ENCODE measurements around the gene ANKLE1.
"Not testable (repeated sequence)": the region's sequence is repeated elsewhere in the genome, so short reads cannot be mapped to it uniquely, and the experiment has no call there.

Gene ANKLE1

DNA sequence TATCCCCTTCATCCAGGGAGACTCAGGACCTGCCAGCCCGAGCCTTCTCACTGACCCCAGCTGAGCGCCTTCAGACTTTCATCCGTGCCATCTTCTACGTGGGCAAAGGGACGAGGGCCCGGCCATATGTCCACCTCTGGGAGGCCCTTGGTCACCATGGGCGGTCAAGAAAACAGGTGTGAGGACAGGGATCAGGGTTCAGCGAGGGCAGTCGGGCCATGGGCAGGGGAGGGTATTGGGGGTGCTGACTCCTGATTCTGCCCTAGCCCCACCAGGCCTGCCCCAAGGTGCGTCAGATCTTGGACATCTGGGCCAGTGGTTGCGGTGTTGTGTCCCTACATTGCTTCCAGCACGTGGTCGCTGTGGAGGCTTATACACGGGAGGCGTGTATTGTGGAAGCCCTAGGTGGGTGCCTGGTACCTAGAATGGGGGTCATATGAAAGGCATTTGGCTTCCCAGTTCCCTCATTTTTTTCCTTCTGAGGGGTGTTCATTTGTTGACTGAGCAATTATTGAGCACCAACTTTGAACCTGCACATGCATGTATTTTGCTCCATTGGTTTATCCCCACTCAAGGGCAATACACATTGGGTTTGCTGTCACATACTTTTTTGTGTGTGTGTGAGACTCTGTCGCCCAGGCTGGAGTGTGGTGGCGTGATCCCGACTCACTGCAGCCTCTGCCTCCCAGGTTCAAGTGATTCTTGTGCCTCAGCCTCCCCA lies 3.9 kb downstream of the ANKLE1 start:
- DNase-seq = no peak

DNA sequence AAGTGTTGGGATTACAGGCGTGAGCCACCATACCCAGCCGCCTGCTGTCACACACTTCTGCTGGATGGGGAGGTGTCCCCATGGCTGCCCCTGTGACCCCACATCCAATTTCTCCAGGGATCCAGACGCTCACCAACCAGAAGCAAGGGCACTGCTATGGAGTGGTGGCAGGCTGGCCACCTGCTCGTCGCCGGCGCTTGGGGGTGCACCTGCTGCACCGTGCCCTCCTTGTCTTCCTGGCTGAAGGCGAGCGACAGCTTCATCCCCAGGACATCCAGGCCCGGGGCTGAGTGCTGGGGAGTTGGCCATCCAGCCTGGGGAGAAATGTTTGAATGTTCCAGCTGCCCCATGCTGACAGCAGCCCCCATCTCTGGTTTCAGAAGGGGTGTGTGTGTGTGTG lies 4.6 kb downstream of the ANKLE1 start:
- DNase-seq = no peak

DNA sequence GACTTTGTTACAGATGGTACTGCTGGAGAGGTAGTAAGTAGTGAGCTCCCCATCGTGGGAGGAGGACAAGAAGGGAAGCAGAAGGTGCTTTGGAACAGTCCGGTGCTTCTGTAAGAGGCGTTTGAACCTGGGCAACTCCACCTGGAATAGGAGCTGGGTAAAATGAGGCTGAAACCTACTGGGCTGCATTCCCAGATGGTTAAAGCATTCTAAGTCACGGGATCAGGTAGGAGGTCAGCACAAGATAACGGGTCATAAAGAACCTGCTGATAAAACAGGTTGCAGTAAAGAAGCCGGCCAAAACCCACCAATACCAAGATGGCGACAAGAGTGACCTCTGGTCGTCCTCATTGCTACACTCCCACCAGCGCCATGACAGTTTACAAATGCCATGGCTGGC lies 5.1 kb downstream of the ANKLE1 start:
- DNase-seq = no peak

DNA sequence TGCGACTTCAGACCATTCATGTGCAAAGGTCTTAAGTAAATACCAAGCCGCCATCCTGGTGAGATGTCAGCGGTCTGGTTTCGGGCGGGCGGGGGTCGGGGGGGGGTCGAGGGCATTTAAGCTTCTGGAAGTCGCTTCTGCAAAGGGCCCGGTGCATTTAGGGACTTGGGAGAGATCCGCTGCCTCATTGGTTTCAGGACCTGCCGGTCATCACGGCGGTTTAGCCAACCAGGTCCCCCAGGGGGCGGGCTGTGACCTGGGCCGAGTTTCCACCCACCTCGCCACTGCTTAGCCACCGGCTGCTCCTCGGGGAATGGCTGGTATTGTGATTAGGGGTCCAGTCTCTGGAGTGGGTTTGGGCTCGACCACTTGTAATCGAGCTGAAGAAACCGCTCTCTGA lies 7.8 kb downstream of the ANKLE1 start:
- peak; percentile 68 for DNase-seq

DNA sequence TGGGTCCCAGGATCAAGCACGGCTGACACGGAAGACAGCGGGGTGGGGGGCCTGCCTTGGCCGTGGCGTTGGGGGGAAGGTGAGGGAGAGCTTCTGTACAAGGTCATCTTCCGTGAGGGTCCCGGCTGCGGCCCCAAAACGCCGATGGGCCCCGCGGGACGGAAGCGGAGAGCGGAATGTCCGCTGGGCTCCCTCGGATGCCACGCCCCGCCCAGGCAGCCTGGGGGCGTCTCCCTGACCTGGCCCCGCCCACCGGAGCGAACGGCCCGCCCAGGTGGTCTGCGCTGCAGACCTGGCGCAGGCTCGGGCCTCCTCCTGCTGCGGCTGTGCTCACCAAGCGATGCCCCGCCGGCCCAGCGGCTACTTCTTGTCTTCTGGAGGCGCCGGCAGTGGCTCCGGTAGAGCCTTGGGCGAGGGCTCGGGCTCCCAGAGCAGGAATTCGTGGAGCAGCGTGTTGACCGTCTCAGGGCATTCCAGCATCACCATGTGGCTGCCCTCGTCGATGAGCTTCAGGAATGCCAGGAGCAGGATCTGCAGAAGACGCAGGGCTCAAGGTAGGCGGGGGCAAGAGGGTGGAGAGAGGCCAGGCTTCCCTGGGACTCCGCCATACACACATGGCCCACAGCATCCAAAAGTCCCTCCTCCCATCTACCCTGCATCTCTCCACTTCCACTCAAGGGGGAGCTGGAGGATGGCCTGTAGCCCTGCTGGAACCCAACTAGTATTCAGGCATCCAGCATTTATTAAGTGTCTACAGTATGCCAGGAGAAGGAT lies 10.8 kb downstream of the ANKLE1 start:
- DNase-seq = peak; percentile 87

DNA sequence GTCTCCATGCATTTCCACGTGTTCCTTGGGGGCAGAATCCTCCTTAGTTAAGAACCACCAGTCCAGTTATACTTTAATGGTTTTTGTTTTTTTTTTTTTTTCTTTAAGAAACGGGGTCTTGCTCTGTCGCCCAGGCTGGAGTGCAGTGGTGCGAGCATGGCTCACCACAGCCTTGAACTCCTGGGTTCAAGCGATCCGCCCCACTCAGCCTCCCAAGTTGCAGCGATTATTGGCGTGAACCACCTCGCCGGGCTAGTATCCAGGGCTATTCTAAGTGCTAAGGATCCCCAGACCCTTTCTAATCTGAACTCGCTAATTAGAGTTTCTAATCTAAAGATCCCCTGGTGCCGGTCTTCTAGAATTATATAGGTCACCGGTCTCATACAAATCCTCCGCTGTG lies 11.9 kb downstream of the ANKLE1 start:
- DNase-seq = no peak

DNA sequence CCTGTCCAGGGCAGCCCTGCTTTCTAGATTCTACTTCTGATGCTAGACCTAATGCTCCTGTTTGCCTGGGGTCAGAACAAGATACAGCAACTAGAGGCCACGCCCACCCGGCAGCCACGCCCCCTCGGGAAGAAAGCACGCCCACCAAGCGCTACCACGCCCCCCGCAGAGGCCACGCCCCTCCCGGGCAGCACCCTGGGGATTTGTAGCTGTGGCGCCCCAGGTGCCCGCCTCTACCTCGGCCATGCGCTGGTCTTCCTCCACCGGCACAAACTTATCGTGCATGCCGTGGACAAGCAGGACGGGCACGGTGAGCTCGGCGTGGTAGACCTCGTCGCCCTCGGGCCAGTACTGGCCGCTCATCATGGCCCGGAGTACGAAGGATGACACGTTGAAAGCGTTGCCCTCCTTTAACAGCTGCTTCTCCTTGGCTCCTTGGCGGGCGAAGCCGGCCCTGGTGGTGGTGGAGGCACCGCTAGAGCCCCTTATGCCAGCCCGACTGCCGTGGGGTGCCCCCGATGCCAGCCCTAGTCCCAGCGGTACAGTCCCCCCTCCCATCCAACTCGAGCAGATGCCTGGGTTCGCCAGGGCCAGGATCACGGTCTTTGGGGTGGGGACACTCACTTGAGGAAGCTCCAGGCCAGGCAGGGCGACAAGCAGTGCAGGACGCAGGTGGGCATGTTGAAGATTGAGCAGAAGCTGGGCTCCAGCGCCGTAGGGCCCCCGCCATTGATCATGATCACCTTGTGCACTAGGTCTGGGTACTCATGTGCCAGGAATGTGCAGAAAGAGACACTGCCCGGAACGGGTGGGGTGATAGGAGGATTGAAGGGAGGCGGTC lies 12.6 kb downstream of the ANKLE1 start:
- DNase-seq = no peak

DNA sequence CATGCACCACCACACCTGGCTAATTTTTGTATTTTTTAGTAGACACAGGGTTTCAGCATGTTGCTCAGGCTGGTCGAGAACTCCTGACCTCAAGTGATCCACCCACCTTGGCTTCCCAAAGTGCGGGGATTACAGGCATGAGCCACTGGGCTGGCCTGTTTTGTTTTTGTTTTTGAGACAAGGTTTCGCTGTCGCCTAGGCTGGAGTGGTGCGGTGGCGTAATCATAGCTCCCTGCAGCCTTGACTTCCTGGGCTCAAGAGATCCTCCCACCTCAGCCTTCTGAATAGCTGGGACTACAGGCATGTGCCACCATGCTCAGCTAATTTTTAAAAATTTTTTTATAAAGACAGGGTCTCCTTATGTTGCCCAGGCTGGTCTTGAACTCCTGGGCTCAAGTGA lies 13.8 kb downstream of the ANKLE1 start:
- DNase-seq = not testable (repeated sequence)

DNA sequence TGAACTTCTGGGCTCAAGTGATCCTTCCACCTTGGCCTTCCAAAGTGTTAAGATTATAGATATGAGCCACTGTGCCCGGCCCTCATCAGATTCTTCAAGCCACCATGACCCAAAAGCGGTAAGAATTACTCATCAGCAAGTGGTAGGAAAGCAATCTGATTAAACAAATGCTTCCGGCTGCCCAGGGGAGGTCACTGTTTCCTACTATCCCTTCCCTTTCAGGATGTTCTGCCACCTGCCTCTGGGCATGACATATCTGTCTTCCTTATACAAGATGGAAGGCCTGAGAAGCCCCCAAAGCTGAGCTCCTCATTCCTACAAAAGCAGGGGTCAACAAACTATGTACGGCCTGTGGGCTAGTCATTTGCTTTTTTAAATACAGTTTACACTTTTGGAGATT lies 14.6 kb downstream of the ANKLE1 start:
- DNase-seq = no peak

DNA sequence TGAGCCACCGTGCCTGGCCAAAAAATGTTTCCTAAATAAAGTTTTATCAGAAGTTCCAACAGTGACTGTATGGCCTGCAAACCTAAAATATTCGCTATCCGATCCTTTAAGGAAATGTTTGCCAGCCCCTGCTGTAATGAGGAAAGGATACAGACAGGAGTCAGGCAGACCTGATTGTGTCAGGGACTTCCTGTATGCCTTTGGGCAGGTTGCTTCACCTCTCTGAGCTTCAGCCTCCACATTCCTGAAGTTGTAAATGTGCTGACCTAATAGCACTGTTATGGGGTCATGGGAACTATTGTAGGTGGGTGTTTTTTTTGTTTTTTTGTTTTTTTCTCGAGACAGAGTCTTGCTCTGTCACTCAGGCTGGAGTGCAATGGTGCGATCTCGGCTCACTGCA lies 15.3 kb downstream of the ANKLE1 start:
- no peak for DNase-seq

DNA sequence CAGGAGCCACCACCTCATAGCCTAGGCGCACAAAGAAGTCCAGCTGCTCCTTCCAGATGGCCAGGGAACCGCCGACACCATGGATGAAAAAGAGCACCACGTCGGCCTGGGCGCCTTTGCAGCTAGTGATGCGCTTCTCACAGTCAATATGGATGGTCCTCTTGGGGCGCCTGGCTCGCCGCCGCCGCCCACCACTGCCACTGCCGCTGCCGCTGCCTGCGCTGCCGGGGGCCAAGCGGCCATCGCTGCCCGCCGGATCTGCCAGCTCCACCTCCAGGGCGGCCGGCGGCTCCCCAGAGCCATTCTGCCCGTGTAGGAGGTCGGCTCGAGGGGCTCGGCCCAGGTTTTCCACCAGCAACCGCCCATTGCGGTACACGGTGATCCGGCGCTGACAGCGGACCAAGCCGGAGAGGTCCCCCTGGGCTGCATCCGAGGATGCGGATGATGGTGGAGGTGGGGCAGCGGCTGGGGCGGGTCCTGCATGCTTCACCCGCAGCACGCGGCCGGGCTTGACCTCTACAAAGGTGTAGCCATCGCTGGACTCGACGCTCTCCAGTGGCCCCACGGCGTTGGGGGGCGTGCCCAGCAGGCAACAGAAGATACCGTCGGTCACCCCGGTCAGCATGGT lies 19.4 kb downstream of the ANKLE1 start:
- DNase-seq = no peak

DNA sequence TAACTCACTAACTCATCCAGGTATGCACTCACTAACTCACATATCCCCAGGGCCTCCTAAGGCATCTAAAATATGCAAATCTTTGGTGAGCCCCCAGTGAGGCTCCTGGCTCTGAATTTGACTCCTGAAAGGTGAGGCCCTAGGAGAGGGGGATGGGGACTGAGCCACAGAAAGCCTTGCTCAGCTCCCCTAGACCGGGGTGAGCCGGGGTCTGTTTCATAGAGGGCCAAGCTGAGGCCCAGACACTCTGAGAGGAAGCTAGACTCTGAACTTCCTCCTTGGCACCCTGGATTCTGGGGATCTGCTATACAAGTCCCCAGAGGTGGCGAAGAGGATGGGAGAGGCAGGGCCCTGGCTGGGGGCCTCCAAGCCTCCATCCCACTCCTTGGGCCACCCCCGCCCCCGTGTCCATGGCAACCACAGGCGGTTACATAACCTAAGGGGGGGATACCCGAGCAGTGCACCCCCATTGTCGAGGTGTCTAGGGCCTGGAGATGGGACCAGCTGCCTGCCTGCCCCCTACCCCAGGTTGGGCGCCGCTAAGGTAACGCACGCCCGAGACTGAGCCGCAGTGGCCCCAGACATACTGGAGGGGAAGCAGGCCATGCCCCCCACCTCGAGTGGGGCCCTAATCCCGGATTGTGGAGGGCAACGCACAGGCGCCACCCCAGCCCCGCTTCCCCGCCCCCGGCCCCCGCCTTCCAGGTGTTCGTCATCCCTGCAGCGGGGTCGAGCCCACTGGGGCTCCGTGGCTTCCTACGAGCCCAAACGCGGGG lies 20.9 kb downstream of the ANKLE1 start:
- peak; percentile 49 for DNase-seq

DNA sequence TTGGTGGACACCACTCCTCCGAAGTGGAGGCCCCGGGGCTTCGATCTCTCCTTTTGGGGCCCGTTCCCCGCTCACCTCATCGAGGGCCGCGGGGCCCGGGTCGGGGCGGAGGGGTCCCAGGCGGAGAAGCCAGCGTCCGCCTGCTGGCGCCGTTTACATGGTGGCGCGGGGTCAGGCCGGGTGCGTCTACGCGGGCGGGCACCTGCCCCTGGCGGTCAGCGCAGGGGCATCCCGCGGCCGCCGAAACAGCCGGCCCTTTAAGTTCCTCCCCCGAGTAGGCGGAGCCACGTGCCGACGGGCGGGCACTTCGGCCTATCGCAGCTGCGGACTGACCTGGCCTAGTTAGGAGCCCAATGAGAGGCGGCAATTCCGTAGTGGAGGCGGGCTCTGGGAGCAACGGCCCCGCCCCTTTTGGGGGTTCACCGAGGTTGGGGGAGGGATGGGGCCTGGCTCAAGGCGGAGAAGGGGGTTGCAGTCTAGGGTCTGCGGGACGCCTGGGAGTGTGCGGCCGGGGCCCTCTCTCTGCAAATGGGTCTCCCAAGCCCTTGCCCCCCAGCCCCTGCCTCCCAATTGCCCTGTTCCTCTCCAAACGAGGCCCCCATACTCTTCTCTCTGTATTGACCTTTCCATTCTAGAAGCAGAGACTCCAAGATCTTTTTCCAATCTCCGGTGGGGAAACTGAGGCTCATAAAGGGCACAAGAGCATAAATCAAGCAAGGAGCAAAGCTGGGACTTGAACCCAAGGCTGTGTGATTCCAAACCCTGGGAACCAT lies 21.7 kb downstream of the ANKLE1 start, which contains the start of gene ABHD8:
TSS of gene ABHD8 (minus strand) at position 259 of the 773 bp plus-strand sequence. CDS start 1,809 bp downstream, outside the sequence.
- DNase-seq = peak; percentile 98

DNA sequence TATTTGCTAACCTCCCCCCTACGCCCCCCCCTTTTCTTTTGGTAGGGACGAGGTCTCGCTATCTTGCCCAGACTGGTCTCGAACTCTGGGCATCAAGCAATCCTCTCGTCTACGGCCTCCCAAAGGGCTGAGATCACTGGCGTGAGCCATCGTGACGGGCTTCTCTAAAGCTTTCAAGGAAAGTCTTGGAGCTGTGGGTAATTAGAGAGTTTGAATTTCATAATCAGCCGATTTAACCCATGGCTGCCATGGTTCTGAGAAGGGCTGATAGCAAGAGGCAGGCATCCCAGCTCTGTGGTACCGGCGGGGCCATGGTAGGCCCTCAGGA lies 22.2 kb downstream of the ANKLE1 start:
- DNase-seq = no peak

DNA sequence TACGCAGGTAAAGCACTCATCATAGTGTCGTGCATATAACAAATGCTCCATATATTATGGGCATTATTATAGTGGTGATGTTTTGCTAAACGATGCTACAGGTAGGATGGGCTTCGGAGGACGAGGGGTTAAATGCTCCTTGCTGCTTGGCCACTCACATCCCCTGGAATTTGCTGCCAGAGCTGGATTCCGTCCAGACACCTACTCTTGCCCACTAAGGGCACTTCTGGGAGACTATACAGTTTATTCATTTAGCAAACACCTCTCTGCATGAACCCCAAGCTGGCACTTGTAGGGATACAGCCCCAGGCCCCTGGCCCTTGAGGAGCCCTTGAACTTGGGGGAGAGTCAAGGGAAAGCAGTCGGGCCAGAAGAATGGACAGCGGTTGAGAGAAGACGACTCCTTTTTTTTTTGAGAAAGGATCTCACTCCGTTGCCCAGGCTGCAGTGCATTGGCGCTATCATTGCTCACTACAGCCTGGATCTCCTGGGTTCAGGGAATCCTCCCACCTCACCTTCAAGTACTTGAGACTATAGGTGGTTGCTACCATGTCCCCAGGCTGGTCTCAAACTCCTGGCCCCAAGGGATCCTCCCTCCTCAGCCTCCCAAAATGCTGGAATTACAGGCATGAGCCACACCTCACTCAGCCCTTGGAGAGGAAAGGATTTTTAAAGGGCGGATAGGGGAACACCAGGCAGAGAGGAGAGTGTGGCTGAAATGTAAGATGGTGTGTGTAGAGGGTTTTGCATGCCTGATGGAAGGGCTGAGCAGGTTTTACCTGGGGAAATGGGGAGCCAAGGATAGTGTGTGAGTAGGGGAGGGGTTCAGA lies 22.9 kb downstream of the ANKLE1 start:
- DNase-seq = no peak

DNA sequence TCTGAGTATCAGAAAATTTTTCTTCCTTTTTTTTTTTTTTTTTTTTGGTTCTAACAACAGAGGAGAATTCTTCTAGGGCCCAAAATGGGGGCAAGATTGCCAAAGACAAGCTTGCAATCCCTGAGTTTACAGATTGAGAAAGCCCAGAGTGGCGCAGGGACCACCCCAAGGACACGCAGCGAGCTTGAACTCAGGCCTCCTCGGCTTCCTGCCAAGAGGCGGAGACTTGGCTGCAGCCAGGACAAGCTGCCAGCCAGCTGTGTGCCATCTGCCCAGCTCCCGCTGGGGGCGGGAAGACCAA lies 23.5 kb downstream of the ANKLE1 start:
- no peak for DNase-seq

DNA sequence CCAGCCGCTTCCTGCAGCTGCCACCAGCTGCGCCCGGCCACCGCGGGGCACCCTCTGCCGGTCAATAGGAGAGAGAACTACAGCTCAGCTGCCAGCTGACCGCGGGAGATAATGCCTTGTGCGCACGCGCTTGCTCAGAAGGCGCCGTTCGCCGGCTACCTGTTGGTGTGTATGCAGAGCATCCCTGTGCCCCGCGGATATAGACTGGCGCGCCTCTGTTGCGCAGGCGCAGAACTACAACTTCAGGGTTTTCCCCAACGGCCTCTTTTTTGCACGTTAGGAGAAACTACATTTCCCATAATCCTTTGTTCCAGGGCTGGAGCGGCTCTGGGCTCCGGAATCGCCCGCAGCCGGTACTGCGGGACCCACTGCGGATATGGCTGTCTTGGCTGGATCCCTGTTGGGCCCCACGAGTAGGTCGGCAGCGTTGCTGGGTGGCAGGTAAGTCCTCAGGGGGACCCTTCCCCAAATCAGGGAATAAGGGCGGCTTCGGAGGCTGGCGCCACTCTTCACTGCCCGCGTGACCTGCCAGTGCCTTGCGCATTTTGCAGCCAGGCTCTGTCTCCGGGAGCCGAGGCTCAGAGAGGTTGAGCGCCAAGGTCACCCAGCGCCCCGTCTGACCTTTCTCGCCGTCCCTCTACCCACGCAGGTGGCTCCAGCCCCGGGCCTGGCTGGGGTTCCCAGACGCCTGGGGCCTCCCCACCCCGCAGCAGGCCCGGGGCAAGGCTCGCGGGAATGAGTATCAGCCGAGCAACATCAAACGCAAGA lies 24.0 kb downstream of the ANKLE1 start, which contains the start of gene MRPL34:
TSS of gene MRPL34 (plus strand) at position 356 of the 768 bp plus-strand sequence. CDS start at position 377, 21 bp downstream.
- DNase-seq = peak; percentile 97

DNA sequence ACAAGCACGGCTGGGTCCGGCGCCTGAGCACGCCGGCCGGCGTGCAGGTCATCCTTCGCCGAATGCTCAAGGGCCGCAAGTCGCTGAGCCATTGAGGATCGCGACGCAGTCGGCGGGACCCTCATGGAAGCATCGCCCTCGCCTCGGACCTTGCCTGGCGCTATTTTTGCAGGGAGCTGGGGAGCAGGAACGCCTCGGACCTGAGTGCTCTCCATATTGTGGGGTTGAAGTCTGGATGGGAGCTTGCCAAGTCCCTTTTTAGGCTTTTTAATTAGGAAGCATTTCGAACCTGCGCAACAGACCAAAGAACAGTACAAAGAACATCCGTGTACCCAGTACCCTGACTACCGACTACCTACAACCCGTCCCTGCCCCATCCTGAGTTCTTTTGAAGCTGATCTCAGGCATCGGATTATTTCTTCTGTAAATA lies 24.6 kb downstream of the ANKLE1 start:
- no peak for DNase-seq

DNA sequence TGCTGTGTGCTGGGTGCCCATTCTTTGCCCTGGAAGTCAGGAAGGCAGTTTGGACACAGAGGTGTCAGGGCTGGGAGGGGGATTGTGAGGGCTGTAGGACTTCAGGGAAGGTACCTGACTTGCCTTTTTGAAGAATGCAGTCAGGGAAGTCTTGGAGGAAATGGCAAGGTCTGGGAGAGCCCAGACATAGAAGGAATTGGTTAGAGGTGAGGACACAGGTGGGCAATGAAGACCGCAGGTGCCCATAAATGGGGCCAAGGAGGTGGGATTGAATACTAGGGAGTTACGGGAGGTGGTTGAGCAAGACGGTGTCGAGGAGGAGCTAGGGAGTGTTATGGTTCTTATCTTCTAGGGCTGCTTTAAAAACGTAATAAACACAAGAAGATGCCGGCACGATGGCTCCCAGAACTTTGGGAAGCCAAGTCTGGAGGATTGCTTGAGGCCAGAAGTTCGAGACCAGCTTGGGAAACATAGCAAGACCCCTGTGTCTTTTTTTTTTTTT lies 26.2 kb downstream of the ANKLE1 start:
- no peak for DNase-seq

Measured in right hindlimb (tissue), 1 donor.